ENCODE measurements around the gene ACBD4.

The ACBD4 gene

DNA sequence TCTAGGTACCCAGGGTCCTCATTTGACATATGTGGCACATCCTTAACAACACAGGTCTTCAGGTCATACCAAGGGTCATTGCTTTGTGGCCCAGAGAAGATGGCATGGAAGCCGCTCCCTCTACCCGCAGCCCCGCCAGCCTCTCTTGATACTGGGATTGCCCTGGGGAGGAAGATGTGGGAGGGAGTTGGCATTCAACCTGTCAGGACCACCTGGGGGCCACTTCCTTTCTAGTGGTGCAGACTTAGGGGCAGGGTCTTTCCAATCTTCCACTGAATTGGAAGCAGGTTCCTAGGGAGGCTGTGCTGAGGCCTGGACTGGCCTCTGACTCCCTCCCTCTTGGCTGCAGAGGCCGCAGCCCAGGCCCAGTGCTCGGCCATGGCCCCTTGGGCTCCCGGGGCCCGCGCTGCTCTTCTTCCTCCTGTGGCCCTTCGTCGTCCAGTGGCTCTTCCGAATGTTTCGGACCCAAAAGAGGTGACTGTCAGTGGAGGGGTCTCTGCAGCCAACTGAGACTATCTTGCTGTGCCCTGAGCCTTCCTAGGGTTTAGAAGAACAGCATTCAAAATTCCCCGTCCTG lies 7.7 kb downstream of the ACBD4 start:
- Histone ChIP-seq H3K27ac (peak overlapping the region; percentile 56), H3K4me3 (ENCODE audit: low read depth in 1 of 2, low read length in 1 of 2) (peak overlapping the region in 1 of 2 experiments; percentile 70), H3K36me3 (no peaks in the 10 kb centered on the region), H3K27me3 (peaks cover 12% of the 10 kb centered on the region), H3K4me1 (ENCODE audit: control insufficient read depth in 1 of 2, insufficient read depth in 1 of 2, low read depth in 1 of 2, low read length in 1 of 2) (peaks cover 23 to 33% of the 10 kb centered on the region in 2 experiments), H3K9me3 (no peaks in the 10 kb centered on the region)
- TF ChIP-seq CTCF (IDR thresholded peaks at IDR 0.05): no peak

GRCh38 chr17:45143767-45144198 lies 8.3 kb downstream of the ACBD4 start:
- Histone ChIP-seq H3K36me3 (no peaks in the 10 kb centered on the region), H3K4me3 (ENCODE audit: low read depth in 1 of 2, low read length in 1 of 2) (peak overlapping the region; percentile 63 to 70), H3K9me3 (no peaks in the 10 kb centered on the region), H3K27ac (peak overlapping the region; percentile 56), H3K27me3 (peaks cover 12% of the 10 kb centered on the region), H3K4me1 (ENCODE audit: control insufficient read depth in 1 of 2, insufficient read depth in 1 of 2, low read depth in 1 of 2, low read length in 1 of 2) (peaks cover 27 to 38% of the 10 kb centered on the region in 2 experiments)
- TF ChIP-seq CTCF (IDR thresholded peaks at IDR 0.05): no peak

DNA sequence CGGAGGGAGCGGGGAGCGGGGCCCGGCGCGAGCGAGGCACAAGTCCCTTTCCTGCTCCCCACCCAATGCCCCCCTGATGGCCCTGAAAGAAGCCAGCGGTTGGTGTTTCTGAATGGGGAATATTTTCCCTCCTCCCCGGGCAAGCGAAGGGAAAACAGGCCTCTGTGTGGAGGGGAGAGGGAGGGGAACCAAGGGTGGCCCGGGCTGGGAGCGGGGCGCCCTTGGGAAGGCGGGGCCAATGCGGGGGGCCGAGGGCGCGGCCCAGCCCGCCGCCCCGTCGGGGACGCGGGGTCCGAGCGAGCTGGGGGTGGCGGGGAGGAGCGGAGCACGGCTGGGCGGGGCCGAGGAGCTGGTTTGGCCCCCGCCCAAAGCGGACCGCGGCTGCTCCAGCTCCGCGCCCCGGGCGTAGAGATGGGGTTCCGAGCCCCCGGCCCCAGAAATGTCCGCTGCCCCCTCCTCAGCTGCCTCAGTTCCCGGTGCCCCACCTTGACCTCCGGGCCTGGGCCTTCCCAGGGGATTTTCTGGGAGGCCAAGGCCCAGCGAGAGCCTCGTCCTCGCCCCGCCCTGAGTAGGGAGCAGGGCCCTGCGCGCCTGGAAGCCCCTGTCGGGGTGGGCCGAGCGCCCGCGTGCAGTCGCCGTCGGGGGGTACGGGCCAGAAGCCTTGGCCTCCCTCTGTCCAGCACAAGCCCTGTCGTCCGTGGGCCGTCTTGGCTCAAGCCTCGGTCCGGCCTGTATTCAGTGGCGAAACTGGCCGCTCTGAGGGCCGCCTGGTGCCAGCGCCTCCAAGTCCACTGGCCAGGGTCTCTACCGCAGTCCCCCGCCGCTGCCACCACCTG lies 8.9 kb downstream of the ACBD4 start:
- Histone ChIP-seq H3K36me3 (no peaks in the 10 kb centered on the region), H3K27me3 (peaks cover 12% of the 10 kb centered on the region), H3K27ac (peak overlapping the region; percentile 56), H3K4me1 (ENCODE audit: control insufficient read depth in 1 of 2, insufficient read depth in 1 of 2, low read depth in 1 of 2, low read length in 1 of 2) (peaks cover 34 to 43% of the 10 kb centered on the region in 2 experiments), H3K4me3 (ENCODE audit: low read depth in 1 of 2, low read length in 1 of 2) (peak overlapping the region; percentile 63 to 70), H3K9me3 (no peaks in the 10 kb centered on the region)
- no peak for TF ChIP-seq CTCF (IDR thresholded peaks at IDR 0.05)

DNA sequence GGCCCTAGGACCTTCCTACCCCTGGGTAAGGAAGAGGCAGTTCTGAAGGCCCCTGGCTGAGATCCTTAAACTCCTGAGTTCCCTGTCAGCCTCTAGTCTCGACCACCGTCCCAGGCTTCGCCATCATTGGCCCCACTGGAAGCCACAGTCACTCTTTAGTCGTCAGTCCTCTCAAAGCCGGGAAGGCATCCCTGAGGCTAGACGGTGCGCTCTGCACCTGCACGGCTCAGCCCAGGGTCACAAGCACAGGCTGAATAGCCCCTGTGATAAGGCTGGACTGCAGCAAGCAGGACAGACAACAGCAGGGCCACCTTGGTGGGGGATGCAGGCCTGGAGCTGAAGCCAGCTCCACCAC lies 9.5 kb downstream of the ACBD4 start:
- H3K4me3 ChIP-seq (ENCODE audit: low read depth in 1 of 2, low read length in 1 of 2): peak overlapping the region; percentile 63 to 70

GRCh38 chr17:45146166-45146565 lies 10.7 kb downstream of the ACBD4 start:
- Histone ChIP-seq H3K9me3 (no peaks in the 10 kb centered on the region), H3K4me1 (ENCODE audit: control insufficient read depth in 1 of 2, insufficient read depth in 1 of 2, low read depth in 1 of 2, low read length in 1 of 2) (peaks cover 51 to 60% of the 10 kb centered on the region in 2 experiments), H3K27ac (peak overlapping the region; percentile 96), H3K27me3 (peaks cover 12% of the 10 kb centered on the region), H3K36me3 (no peaks in the 10 kb centered on the region), H3K4me3 (ENCODE audit: low read depth in 1 of 2, low read length in 1 of 2) (no peak overlapping the region)
- no peak for TF ChIP-seq CTCF (IDR thresholded peaks at IDR 0.05)

More for the DNA sequence above, 9.5 kb downstream of the ACBD4 start:
- no peak for TF ChIP-seq CTCF (IDR thresholded peaks at IDR 0.05)
- H3K27ac ChIP-seq: peak overlapping the region; percentile 56
- peaks cover 40 to 49% of the 10 kb centered on the region in 2 experiments for H3K4me1 ChIP-seq (ENCODE audit: control insufficient read depth in 1 of 2, insufficient read depth in 1 of 2, low read depth in 1 of 2, low read length in 1 of 2)
- H3K27me3 ChIP-seq: peaks cover 12% of the 10 kb centered on the region
- no peaks in the 10 kb centered on the region for H3K36me3 ChIP-seq
- no peaks in the 10 kb centered on the region for H3K9me3 ChIP-seq

All from neutrophil (primary cell).